Nephron progenitor cell (in vitro differentiated cells): Measurements from ENCODE around the gene KRTAP10-5.
"Not testable (repeated sequence)": the region's sequence is repeated elsewhere in the genome, so short reads cannot be mapped to it uniquely, and the experiment has no call there.

Experiments
- DNase-seq: peaks from one replicate; pipeline ENCODE4 v3.0.0; 2021
- H3K27ac Mint-ChIP-seq: 2 replicates; pipeline ENCODE4 v1.8.0; 2021; ENCODE audit warnings: mild to moderate bottlenecking, moderate library complexity, mixed read lengths
- H3K27me3 Mint-ChIP-seq: 2 replicates; pipeline ENCODE4 v1.8.0; 2021; ENCODE audit warnings: mild to moderate bottlenecking, low read depth, mixed read lengths; ENCODE audit not compliant: poor library complexity
- H3K36me3 Mint-ChIP-seq: 2 replicates; pipeline ENCODE4 v1.8.0; 2021; ENCODE audit warnings: low read depth, mixed read lengths
- H3K4me1 Mint-ChIP-seq: 2 replicates; pipeline ENCODE4 v1.8.0; 2021; ENCODE audit warnings: mixed read lengths
- H3K4me3 Mint-ChIP-seq: 2 replicates; pipeline ENCODE4 v1.8.0; 2021; ENCODE audit warnings: mild to moderate bottlenecking, moderate library complexity, mixed read lengths
- H3K9me3 Mint-ChIP-seq: 2 replicates; pipeline ENCODE4 v1.8.0; 2021; ENCODE audit warnings: mild to moderate bottlenecking, moderate library complexity, mixed read lengths
- TF ChIP-seq, protein P1 (sequence below): fragments of 200-600 bp; sonication (generic); IDR thresholded peaks from 2 replicates; pipeline ENCODE4 v1.5.0; 2021; ENCODE audit warnings: antibody characterized with exemption

The KRTAP10-5 gene

DNA sequence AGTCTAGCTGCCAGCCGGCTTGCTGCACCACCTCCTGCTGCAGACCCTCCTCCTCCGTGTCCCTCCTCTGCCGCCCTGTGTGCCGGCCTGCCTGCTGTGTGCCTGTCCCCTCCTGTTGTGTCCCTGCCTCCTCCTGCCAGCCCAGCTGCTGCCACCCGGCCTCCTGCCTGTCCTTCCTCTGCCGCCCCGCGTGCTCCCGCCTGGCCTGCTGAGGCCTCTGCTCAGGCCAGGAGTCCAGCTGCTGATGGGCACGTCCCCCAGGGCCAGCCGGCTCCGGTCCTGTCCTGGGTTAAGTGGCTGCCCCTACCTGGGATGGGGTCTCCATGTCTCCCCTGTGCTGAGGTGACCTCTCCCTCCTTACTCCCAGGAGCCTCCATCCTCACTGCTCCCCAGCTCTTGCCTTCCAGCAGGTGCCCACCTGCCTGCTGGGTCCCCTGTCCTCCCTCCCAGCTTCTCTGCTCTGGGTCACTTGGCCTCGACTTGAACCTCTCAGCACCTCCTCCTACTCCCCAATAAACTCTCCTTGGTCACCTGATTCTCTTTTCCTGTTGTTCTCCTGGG is 32.3 kb upstream of the KRTAP10-5 start:
- peaks cover 28% of the 10 kb centered on the region for H3K4me1 Mint-ChIP-seq
- DNase-seq = no peak
- peaks cover 42% of the 10 kb centered on the region for H3K9me3 Mint-ChIP-seq
- H3K36me3 Mint-ChIP-seq = peaks cover 13% of the 10 kb centered on the region
- no peak overlapping the region for H3K27ac Mint-ChIP-seq
- TF ChIP-seq, protein P1, sequence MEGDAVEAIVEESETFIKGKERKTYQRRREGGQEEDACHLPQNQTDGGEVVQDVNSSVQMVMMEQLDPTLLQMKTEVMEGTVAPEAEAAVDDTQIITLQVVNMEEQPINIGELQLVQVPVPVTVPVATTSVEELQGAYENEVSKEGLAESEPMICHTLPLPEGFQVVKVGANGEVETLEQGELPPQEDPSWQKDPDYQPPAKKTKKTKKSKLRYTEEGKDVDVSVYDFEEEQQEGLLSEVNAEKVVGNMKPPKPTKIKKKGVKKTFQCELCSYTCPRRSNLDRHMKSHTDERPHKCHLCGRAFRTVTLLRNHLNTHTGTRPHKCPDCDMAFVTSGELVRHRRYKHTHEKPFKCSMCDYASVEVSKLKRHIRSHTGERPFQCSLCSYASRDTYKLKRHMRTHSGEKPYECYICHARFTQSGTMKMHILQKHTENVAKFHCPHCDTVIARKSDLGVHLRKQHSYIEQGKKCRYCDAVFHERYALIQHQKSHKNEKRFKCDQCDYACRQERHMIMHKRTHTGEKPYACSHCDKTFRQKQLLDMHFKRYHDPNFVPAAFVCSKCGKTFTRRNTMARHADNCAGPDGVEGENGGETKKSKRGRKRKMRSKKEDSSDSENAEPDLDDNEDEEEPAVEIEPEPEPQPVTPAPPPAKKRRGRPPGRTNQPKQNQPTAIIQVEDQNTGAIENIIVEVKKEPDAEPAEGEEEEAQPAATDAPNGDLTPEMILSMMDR = no peak
- no peak overlapping the region for H3K4me3 Mint-ChIP-seq
- H3K27me3 Mint-ChIP-seq = peaks cover 9% of the 10 kb centered on the region

DNA sequence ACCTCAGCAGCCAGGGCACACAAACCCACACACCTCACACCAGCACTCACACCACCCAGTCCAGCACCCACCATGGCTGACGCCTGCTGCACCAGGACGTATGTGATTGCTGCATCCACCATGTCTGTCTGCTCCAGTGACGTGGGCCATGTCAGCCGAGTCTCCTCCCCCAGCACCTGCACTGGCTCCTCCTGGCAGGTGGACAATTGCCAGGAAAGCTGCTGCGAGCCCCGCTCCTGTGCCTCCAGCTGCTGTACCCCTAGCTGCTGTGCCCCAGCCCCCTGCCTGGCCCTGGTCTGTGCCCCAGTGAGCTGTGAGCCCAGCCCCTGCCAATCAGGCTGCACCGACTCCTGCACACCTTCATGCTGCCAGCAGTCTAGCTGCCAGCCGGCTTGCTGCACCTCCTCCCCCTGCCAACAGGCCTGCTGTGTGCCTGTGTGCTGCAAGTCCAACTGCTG is 31.7 kb upstream of the KRTAP10-5 start, which contains the start of gene KRTAP10-8:
KRTAP10-8 (plus strand) TSS at position 51 of the 458 bp plus-strand sequence; CDS start at position 73, 22 bp downstream.
- no peak within 1 kb of the TSS for H3K4me3 Mint-ChIP-seq
- peaks cover 26% of the 10 kb centered on the region for H3K4me1 Mint-ChIP-seq
- H3K27ac Mint-ChIP-seq = no peak within 1 kb of the TSS
- peaks cover 42% of the 10 kb centered on the region for H3K9me3 Mint-ChIP-seq
- H3K27me3 Mint-ChIP-seq = peaks cover 9% of the 10 kb centered on the region
- peaks cover 13% of the 10 kb centered on the region for H3K36me3 Mint-ChIP-seq
- TF ChIP-seq, protein P1 = no peak
- DNase-seq = no peak

DNA sequence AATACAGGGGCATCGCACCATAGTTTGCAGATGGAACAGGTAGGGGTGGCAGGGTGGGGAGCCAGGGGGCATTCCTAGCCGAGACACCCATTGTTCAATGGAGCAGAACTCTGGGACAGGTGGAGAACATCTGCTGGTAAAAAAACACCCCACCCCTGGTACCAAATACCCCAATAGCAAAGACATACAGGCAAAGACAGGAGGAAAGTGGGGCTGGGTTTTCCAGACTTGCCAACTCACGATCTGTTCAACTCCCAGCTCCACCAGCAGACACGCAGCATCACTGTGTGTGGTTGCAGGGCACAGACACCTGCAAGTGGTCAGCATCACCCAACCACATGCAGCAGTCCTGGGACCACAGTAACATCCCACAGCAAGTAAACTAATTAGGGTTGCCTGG is 31.1 kb upstream of the KRTAP10-5 start:
- TF ChIP-seq, protein P1 = no peak
- H3K4me1 Mint-ChIP-seq = peaks cover 21% of the 10 kb centered on the region
- no peak overlapping the region for H3K4me3 Mint-ChIP-seq
- DNase-seq = no peak
- H3K36me3 Mint-ChIP-seq = peaks cover 13% of the 10 kb centered on the region
- H3K9me3 Mint-ChIP-seq = peaks cover 42% of the 10 kb centered on the region
- no peak overlapping the region for H3K27ac Mint-ChIP-seq
- H3K27me3 Mint-ChIP-seq = peaks cover 9% of the 10 kb centered on the region

DNA sequence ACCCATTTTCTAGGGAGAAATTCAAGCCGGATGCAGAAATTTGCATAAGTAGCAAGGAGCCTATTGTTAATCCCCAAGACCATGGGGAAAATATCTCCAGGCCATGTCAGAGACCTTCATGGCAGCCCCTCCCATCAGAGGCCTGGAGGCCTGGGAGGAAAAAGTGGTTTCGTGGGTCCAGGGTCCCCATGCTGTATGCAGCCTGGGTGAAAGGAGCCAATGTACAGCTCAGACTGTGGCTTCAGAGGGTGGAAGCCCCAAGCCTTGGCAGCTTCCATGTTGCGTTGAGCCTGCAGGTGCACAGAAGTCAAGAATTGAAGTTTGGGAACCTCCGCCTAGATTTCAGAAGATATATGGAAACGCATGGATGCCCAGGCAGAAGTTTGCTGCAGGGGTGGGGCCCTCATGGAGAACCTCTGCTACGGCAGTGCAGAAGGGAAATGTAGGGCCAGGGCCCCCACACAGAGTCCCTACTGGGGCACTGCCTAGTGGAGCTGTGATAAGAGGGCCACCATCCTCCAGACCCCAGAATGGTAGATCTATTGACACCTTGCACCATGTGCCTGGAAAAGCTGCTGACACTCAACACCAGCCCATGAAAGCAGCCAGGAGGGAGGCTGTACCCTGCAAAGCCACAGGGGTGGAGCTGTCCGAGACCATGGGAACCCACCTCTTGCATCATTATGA is 29.9 kb upstream of the KRTAP10-5 start:
- H3K4me1 Mint-ChIP-seq = peaks cover 10% of the 10 kb centered on the region
- not testable (repeated sequence) for H3K27me3 Mint-ChIP-seq, H3K4me3 Mint-ChIP-seq, DNase-seq, H3K27ac Mint-ChIP-seq
- peaks cover 42% of the 10 kb centered on the region for H3K9me3 Mint-ChIP-seq
- H3K36me3 Mint-ChIP-seq = peaks cover 13% of the 10 kb centered on the region

DNA sequence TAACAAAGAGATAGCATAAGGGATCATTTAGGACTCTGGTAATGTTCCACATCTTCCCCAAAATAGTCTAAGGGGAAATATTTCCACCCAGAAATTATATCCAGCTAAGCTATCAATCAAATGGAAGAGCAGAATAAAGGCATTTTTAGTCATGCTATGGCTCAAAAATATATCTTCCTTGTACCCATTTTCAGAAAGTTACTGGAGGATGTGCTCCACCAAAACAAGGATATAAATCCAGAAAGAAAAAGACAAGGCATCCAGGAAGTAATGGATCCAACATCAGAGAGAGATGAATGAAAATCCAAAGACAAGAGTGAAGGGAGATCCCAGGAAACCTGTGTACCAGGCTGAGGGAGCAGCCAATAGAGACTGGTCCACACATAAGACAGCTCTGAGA is 28.8 kb upstream of the KRTAP10-5 start:
- Mint-ChIP-seq H3K9me3 (peaks cover 51% of the 10 kb centered on the region), H3K27me3 (peaks cover 9% of the 10 kb centered on the region), H3K36me3 (peaks cover 13% of the 10 kb centered on the region), H3K27ac (no peak overlapping the region), H3K4me1 (peaks cover 4% of the 10 kb centered on the region), H3K4me3 (no peak overlapping the region)
- DNase-seq = no peak
- TF ChIP-seq, protein P1 = no peak

DNA sequence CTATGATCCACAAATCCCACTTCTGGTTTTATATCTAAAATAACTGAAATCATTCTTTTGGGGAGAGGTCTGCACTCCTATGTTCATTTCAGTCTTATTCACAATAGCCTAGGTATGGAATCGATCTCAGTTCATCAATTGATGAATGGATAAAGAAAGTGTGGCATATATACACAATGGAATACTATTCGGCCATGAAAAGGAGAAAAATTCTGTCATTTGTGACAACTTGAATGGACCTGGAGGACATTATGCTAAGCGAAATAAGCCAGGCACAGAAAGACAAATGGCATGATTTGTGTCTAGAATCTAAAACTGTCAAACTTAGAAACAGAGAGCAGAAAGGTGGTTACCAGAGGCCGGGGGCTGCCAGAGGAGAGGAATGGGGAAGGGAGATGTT is 26.1 kb upstream of the KRTAP10-5 start:
- no peak for DNase-seq

More for the DNA sequence above, 26.1 kb upstream of the KRTAP10-5 start:
- TF ChIP-seq, protein P1 = no peak
- Mint-ChIP-seq H3K27me3 (peaks cover 8% of the 10 kb centered on the region), H3K27ac (no peak overlapping the region), H3K4me1 (peaks cover 5% of the 10 kb centered on the region), H3K36me3 (peaks cover 13% of the 10 kb centered on the region), H3K9me3 (peaks cover 42% of the 10 kb centered on the region), H3K4me3 (no peak overlapping the region)
